HepG2 (cell line): Measurements from ENCODE around the gene SFTPB. TPM values are rescaled to one million over a fixed set of nuclear protein-coding genes. Genes with fewer than 3 reads are reported as not detected.

Experiments
- ARNT ChIP-seq: fragments of 450-650 bp; IDR thresholded peaks from 2 replicates; pipeline ENCODE4 v1.6.1; 2017
- CC2D1A ChIP-seq: sonication (generic); formaldehyde crosslinking; IDR thresholded peaks from 2 replicates; pipeline ENCODE4 v1.8.1; 2023; ENCODE audit warnings: mild to moderate bottlenecking, missing genetic modification reagents
- HES4 ChIP-seq: sonication (generic); formaldehyde crosslinking; IDR thresholded peaks from 2 replicates; pipeline ENCODE4 v1.9.0; 2021; ENCODE audit warnings: mild to moderate bottlenecking, missing genetic modification reagents, borderline replicate concordance
- HNRNPK ChIP-seq: fragments of 200-400 bp; formaldehyde crosslinking; IDR thresholded peaks from 2 replicates; pipeline ENCODE4 v1.6.1; 2018; ENCODE audit warnings: low read length, low read depth, moderate library complexity, mild to moderate bottlenecking; ENCODE audit not compliant: poor library complexity, severe bottlenecking
- HOXD1 ChIP-seq: sonication (generic); formaldehyde crosslinking; IDR thresholded peaks from 2 replicates; pipeline ENCODE4 v1.5.0; 2020; ENCODE audit warnings: missing genetic modification reagents
- IRF2 ChIP-seq: IDR thresholded peaks from 2 replicates; pipeline ENCODE4 v1.6.1; 2018; ENCODE audit warnings: missing genetic modification reagents, missing compliant biosample characterization
- MIER3 ChIP-seq: IDR thresholded peaks from 2 replicates; pipeline ENCODE4 v1.6.1; 2016; ENCODE audit warnings: missing compliant biosample characterization, borderline replicate concordance
- NR2F6 ChIP-seq, 2 experiments: IDR thresholded peaks; 2 replicates each; pipeline ENCODE4 v1.6.1; 2016; ENCODE audit warnings: antibody characterized with exemption in 1 of 2, mild to moderate bottlenecking in 1 of 2
- POLR2AphosphoS5 ChIP-seq: IDR thresholded peaks from 2 replicates; pipeline ENCODE4 v1.6.1; 2012; ENCODE audit warnings: low read depth, low read length
- PRDM10 ChIP-seq: sonication (generic); formaldehyde crosslinking; IDR thresholded peaks from 2 replicates; pipeline ENCODE4 v1.4.0; 2020; ENCODE audit warnings: low read depth, missing genetic modification reagents
- RFX1 ChIP-seq: fragments of 450-650 bp; IDR thresholded peaks from 2 replicates; pipeline ENCODE4 v1.6.1; 2017
- SALL1 ChIP-seq: sonication (generic); formaldehyde crosslinking; IDR thresholded peaks from 2 replicates; pipeline ENCODE4 v1.8.0; 2022; ENCODE audit warnings: mild to moderate bottlenecking, missing genetic modification reagents
- ZNF12 ChIP-seq: sonication (generic); formaldehyde crosslinking; IDR thresholded peaks from 2 replicates; pipeline ENCODE4 v1.5.0; 2020; ENCODE audit warnings: missing genetic modification reagents
- ZNF34 ChIP-seq: sonication (generic); formaldehyde crosslinking; IDR thresholded peaks from 2 replicates; pipeline ENCODE4 v1.4.0; 2020; ENCODE audit warnings: mild to moderate bottlenecking, missing genetic modification reagents, borderline replicate concordance
- ZNF343 ChIP-seq: sonication (generic); formaldehyde crosslinking; IDR thresholded peaks from 2 replicates; pipeline ENCODE4 v1.4.0; 2020; ENCODE audit warnings: mild to moderate bottlenecking, missing genetic modification reagents
- polyA plus RNA-seq, 8 experiments: library from polyadenylated mRNA; depleted of rRNA in 3 of 8; stranded (reverse) in 7 of 8; unstranded in 1 of 8; fragments of >200 nt; fragmentation: Illumina TruSeq in 4 of 8; extraction: Trizol in 4 of 8; gene quantifications; 2 replicates each; pipeline versions ENCODE4 v1.2.1 to v1.2.3, GENCODE V29; 2011 to 2016; ENCODE audit warnings: low read depth in 4 of 8, missing spikeins in 1 of 8, mixed read lengths in 1 of 8; ENCODE audit not compliant: insufficient read depth in 1 of 8
- total RNA-seq, 5 experiments: library from RNA; depleted of rRNA; stranded (reverse); fragments of >200 nt; fragmentation: Illumina TruSeq; extraction: Trizol; gene quantifications; 2 replicates each; pipeline ENCODE4 v1.2.3, GENCODE V29; 2016; ENCODE audit warnings: low read depth in 1 of 5
- TF ChIP-seq, protein P1 (sequence below): sonication (generic); formaldehyde crosslinking; IDR thresholded peaks from 2 replicates; pipeline ENCODE4 v1.8.0; 2022; ENCODE audit warnings: mild to moderate bottlenecking, missing genetic modification reagents, borderline replicate concordance
- TF ChIP-seq, protein P2 (sequence below): sonication (generic); formaldehyde crosslinking; IDR thresholded peaks from 2 replicates; pipeline ENCODE4 v1.4.0; 2020; ENCODE audit warnings: missing genetic modification reagents
- TF ChIP-seq, protein P3 (sequence below): sonication (generic); formaldehyde crosslinking; IDR thresholded peaks from 2 replicates; pipeline ENCODE4 v1.4.0; 2020; ENCODE audit warnings: missing genetic modification reagents, mild to moderate bottlenecking, borderline replicate concordance

Gene SFTPB
- total and polyA plus RNA-seq, 2 of the 13 experiments (the other 11 are each of a cell fraction or from before 2014, with no cell fraction given): not detected

- TF ChIP-seq, protein P1, sequence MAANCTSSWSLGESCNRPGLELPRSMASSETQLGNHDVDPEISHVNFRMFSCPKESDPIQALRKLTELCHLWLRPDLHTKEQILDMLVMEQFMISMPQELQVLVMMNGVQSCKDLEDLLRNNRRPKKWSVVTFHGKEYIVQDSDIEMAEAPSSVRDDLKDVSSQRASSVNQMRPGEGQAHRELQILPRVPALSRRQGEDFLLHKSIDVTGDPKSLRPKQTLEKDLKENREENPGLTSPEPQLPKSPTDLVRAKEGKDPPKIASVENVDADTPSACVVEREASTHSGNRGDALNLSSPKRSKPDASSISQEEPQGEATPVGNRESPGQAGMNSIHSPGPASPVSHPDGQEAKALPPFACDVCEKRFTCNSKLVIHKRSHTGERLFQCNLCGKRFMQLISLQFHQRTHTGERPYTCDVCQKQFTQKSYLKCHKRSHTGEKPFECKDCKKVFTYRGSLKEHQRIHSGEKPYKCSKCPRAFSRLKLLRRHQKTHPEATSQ: no peak
- TF ChIP-seq IRF2 (CRISPR knock-in tag) (peak; percentile 80), HOXD1 (peak; percentile 33; the same call in 1 of the 2 replicates), CC2D1A (CRISPR knock-in tag) (no peak), ZNF343 (no peak; the same call in 1 of the 2 replicates), NR2F6 (IDR thresholded peaks at IDR 0.05) (no peak), NR2F6 (CRISPR knock-in tag; IDR thresholded peaks at IDR 0.05) (peak; percentile 22; the same call in 1 of the 2 replicates), ZNF12 (CRISPR knock-in tag) (peak; percentile 14; the same call in 1 of the 2 replicates), HNRNPK (peak; percentile 67), ARNT (no peak), ZNF34 (CRISPR knock-in tag) (peak; percentile 50), SALL1 (CRISPR knock-in tag) (peak; percentile 84), HES4 (CRISPR knock-in tag) (peak; percentile 90), MIER3 (no peak), POLR2AphosphoS5 (peak; percentile 85), RFX1 (no peak), PRDM10 (CRISPR knock-in tag) (peak; percentile 73; the same call in 1 of the 2 replicates)
- TF ChIP-seq, protein P2, sequence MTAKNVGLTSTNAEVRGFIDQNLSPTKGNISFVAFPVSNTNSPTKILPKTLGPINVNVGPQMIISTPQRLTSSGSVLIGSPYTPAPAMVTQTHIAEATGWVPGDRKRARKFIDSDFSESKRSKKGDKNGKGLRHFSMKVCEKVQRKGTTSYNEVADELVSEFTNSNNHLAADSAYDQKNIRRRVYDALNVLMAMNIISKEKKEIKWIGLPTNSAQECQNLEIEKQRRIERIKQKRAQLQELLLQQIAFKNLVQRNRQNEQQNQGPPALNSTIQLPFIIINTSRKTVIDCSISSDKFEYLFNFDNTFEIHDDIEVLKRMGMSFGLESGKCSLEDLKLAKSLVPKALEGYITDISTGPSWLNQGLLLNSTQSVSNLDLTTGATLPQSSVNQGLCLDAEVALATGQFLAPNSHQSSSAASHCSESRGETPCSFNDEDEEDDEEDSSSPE (CRISPR knock-in tag): peak; percentile 91
- TF ChIP-seq, protein P3, sequence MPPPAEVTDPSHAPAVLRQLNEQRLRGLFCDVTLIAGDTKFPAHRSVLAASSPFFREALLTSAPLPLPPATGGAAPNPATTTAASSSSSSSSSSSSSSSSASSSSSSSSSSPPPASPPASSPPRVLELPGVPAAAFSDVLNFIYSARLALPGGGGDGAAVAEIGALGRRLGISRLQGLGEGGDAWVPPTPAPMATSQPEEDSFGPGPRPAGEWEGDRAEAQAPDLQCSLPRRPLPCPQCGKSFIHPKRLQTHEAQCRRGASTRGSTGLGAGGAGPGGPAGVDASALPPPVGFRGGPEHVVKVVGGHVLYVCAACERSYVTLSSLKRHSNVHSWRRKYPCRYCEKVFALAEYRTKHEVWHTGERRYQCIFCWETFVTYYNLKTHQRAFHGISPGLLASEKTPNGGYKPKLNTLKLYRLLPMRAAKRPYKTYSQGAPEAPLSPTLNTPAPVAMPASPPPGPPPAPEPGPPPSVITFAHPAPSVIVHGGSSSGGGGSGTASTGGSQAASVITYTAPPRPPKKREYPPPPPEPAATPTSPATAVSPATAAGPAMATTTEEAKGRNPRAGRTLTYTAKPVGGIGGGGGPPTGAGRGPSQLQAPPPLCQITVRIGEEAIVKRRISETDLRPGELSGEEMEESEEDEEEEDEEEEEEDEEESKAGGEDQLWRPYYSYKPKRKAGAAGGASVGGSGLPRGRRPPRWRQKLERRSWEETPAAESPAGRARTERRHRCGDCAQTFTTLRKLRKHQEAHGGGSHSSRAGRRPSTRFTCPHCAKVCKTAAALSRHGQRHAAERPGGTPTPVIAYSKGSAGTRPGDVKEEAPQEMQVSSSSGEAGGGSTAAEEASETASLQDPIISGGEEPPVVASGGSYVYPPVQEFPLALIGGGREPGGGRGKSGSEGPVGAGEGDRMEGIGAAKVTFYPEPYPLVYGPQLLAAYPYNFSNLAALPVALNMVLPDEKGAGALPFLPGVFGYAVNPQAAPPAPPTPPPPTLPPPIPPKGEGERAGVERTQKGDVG (CRISPR knock-in tag): peak; percentile 61; the same call in 1 of the 2 replicates
These were observed 56.1 kb downstream of the SFTPB start, which contains the start of gene C2orf68 (continued) for GRCh38 chr2:85611705-85612587.
